ENCODE results near the gene FBXW11. TPM values are rescaled to one million over a fixed set of nuclear protein-coding genes. Genes with fewer than 3 reads are reported as not detected.

Gene FBXW11
- total RNA-seq, 1 donor from 2014 or later = 61.4 TPM

DNA sequence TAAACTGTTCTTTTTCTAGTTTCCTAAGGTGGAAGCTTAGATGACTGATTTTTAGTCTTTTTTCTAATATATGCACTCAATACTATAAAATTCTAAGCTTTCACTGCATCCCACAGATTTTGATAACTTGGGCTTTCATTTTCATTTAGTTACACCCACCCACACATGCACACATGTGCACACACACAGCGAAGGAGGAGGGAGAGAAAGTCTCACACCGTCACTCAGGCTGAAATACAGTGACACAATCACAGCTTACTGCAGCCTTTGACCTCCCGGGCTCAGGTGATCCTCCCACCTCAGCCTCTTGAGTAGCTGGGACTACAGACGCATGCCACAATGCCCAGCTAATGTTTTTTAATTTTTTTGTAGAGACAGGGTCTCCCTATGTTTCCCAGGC is 124.3 kb downstream of the FBXW11 start:
- Mint-ChIP-seq H3K4me3 (ENCODE audit: unreplicated experiment) (no peak overlapping the region), H3K27me3 (ENCODE audit: unreplicated experiment) (no peaks in the 10 kb centered on the region), H3K27ac (ENCODE audit: unreplicated experiment) (no peak overlapping the region), H3K9me3 (ENCODE audit: unreplicated experiment) (no peaks in the 10 kb centered on the region), H3K36me3 (ENCODE audit: unreplicated experiment) (peaks cover 33% of the 10 kb centered on the region), H3K4me1 (ENCODE audit: unreplicated experiment) (no peaks in the 10 kb centered on the region)
- TF ChIP-seq, protein P1, sequence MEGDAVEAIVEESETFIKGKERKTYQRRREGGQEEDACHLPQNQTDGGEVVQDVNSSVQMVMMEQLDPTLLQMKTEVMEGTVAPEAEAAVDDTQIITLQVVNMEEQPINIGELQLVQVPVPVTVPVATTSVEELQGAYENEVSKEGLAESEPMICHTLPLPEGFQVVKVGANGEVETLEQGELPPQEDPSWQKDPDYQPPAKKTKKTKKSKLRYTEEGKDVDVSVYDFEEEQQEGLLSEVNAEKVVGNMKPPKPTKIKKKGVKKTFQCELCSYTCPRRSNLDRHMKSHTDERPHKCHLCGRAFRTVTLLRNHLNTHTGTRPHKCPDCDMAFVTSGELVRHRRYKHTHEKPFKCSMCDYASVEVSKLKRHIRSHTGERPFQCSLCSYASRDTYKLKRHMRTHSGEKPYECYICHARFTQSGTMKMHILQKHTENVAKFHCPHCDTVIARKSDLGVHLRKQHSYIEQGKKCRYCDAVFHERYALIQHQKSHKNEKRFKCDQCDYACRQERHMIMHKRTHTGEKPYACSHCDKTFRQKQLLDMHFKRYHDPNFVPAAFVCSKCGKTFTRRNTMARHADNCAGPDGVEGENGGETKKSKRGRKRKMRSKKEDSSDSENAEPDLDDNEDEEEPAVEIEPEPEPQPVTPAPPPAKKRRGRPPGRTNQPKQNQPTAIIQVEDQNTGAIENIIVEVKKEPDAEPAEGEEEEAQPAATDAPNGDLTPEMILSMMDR (IDR thresholded peaks at IDR 0.05) = no peak
- no peak for DNase-seq (ENCODE audit: extremely low spot score, unreplicated experiment)

DNA sequence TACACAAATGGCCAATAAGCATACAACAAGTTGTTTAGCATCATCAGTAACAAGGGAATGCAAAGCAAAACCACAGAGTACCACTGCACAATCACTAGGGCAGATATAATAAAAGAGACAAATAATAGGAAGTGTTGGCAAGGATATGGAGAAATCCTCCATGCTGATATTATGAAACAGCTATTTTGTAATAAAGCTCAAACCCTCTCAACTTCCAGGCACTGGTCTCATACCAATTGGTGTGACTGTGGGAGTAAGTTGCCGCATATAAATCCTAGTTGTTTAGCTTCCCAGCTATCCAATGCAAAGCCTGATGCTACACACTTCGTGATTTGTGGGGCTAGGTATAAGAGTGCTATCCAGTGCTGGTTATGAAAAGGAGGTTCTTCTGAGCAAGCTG is 132.2 kb downstream of the FBXW11 start:
- no peak for DNase-seq (ENCODE audit: extremely low spot score, unreplicated experiment)
- no peak overlapping the region for H3K4me3 Mint-ChIP-seq (ENCODE audit: unreplicated experiment)
- H3K4me1 Mint-ChIP-seq (ENCODE audit: unreplicated experiment) = peaks cover 8% of the 10 kb centered on the region
- TF ChIP-seq, protein P1 (IDR thresholded peaks at IDR 0.05) = no peak
- peaks cover 49% of the 10 kb centered on the region for H3K36me3 Mint-ChIP-seq (ENCODE audit: unreplicated experiment)
- no peaks in the 10 kb centered on the region for H3K9me3 Mint-ChIP-seq (ENCODE audit: unreplicated experiment)
- no peak overlapping the region for H3K27ac Mint-ChIP-seq (ENCODE audit: unreplicated experiment)
- no peaks in the 10 kb centered on the region for H3K27me3 Mint-ChIP-seq (ENCODE audit: unreplicated experiment)

DNA sequence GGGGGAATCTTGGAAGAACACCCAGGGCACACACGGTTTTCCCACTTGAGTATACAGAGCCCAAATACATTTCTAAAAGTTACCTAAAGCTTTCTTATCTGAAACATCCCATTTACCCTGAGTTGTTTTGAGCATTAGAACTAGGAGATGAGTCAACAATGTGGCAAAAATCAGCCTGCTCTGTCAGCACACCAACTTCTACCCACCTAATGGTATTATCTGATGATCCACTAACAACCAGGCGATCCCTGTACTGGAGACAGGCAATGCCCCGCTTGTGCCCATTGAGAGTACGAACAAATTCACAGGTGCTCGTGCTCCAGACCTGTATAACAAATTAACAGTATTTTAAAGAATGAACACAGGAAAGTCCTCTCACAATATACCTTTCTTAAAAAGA is 133.8 kb downstream of the FBXW11 start:
- Mint-ChIP-seq H3K4me3 (ENCODE audit: unreplicated experiment) (no peak overlapping the region), H3K4me1 (ENCODE audit: unreplicated experiment) (peaks cover 16% of the 10 kb centered on the region), H3K9me3 (ENCODE audit: unreplicated experiment) (no peaks in the 10 kb centered on the region), H3K27ac (ENCODE audit: unreplicated experiment) (no peak overlapping the region), H3K36me3 (ENCODE audit: unreplicated experiment) (peaks cover 56% of the 10 kb centered on the region), H3K27me3 (ENCODE audit: unreplicated experiment) (no peaks in the 10 kb centered on the region)
- DNase-seq (ENCODE audit: extremely low spot score, unreplicated experiment) = no peak
- TF ChIP-seq, protein P1 (IDR thresholded peaks at IDR 0.05) = no peak

DNA sequence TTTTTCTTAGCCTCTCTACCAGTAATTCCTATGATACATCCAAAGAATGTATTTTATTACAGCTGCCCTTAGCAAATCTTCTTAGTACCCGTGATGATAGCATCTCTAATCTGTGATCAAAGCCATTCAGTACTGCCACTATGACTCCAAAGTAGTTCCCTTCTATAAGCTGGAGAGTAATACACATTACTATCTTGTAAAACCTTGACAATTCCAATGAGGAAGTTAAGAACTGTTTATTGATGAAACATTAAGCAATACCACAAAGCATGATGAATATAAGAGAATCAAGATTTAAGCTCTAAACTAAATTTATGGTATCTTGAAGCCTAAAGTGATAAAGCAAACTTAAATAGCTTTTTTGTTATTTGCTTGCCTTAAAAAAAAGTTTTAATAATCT is 134.7 kb downstream of the FBXW11 start:
- no peak for DNase-seq (ENCODE audit: extremely low spot score, unreplicated experiment)
- Mint-ChIP-seq H3K4me1 (ENCODE audit: unreplicated experiment) (peaks cover 25% of the 10 kb centered on the region), H3K9me3 (ENCODE audit: unreplicated experiment) (no peaks in the 10 kb centered on the region), H3K27ac (ENCODE audit: unreplicated experiment) (no peak overlapping the region), H3K27me3 (ENCODE audit: unreplicated experiment) (no peaks in the 10 kb centered on the region), H3K4me3 (ENCODE audit: unreplicated experiment) (no peak overlapping the region), H3K36me3 (ENCODE audit: unreplicated experiment) (peaks cover 54% of the 10 kb centered on the region)
- TF ChIP-seq, protein P1 (IDR thresholded peaks at IDR 0.05) = no peak

DNA sequence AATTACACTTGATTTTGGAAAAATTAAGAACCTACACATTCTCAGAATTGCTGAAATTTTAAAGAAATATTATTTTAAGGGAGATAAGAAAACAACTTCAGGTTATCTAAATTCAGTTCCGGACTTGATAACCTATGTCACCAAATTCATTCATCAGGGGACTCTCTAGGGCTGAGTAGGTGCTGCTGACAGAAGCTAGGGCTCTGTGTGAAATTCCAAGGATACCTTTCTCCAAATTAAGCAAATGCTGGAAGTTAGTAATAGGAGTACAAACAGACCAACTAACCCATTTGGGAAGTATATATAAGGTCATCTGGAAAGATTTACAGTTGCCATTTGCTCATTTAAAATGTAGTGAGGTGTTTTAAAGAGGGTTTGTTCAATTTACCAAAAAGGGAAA is 136.5 kb downstream of the FBXW11 start:
- TF ChIP-seq, protein P1 (IDR thresholded peaks at IDR 0.05) = no peak
- peaks cover 27% of the 10 kb centered on the region for H3K4me1 Mint-ChIP-seq (ENCODE audit: unreplicated experiment)
- no peaks in the 10 kb centered on the region for H3K27me3 Mint-ChIP-seq (ENCODE audit: unreplicated experiment)
- H3K36me3 Mint-ChIP-seq (ENCODE audit: unreplicated experiment) = peaks cover 38% of the 10 kb centered on the region
- no peaks in the 10 kb centered on the region for H3K9me3 Mint-ChIP-seq (ENCODE audit: unreplicated experiment)
- no peak for DNase-seq (ENCODE audit: extremely low spot score, unreplicated experiment)
- H3K27ac Mint-ChIP-seq (ENCODE audit: unreplicated experiment) = no peak overlapping the region
- no peak overlapping the region for H3K4me3 Mint-ChIP-seq (ENCODE audit: unreplicated experiment)
